HEK293 (cell line): Measurements from ENCODE around the gene ABHD16B.

Source experiments
- CTCF ChIA-PET: fragments of 350-600 bp; formaldehyde crosslinking; extraction: SDS; loops from one replicate; lab custom pipeline; 2021; ENCODE audit warnings: antibody characterized with exemption; lab: Yijun Ruan, JAX
- POLR2A ChIA-PET: fragments of 300-600 bp; formaldehyde crosslinking; extraction: SDS; loops from one replicate; lab custom pipeline; 2020; ENCODE audit warnings: antibody characterized with exemption, inconsistent platforms; lab: Yijun Ruan, JAX
- H3K27ac ChIP-seq: fragments of 200-500 bp; sonication (Bioruptor generic); 2 replicates; pipeline ENCODE4 v1.5.1; 2014; ENCODE audit warnings: low read depth, low read length, control low read depth, inconsistent platforms; ENCODE audit errors: extremely low read depth
- H3K36me3 ChIP-seq, 2 experiments: fragments of 200-500 bp in 1 of 2; sonication (Bioruptor generic) in 1 of 2; 1 replicate in 1 of 2; 2 replicates in 1 of 2; pipeline ENCODE4 v1.5.1; 2014 to 2017; ENCODE audit warnings: inconsistent platforms in 2 of 2, low read length in 2 of 2; ENCODE audit not compliant: control insufficient read depth in 2 of 2, insufficient read depth in 1 of 2
- H3K4me1 ChIP-seq: fragments of 200-500 bp; sonication (Bioruptor generic); 2 replicates; pipeline ENCODE4 v1.5.1; 2014; ENCODE audit warnings: mild to moderate bottlenecking, low read length, inconsistent platforms; ENCODE audit not compliant: control insufficient read depth, insufficient read depth
- H3K4me3 ChIP-seq: 2 replicates; pipeline ENCODE4 v1.5.1; 2011; ENCODE audit warnings: low read depth, mild to moderate bottlenecking, control low read depth, low read length, moderate library complexity
- H3K9me3 ChIP-seq: fragments of 200-500 bp; sonication (Bioruptor generic); 2 replicates; pipeline ENCODE4 v1.5.1; 2014; ENCODE audit warnings: low read depth, low read length, inconsistent platforms; ENCODE audit not compliant: control insufficient read depth, insufficient read depth
- BCL11A ChIP-seq: fragments of 450-650 bp; formaldehyde crosslinking; IDR thresholded peaks from 2 replicates; pipeline ENCODE4 v1.5.1; 2016; ENCODE audit warnings: low read depth, missing biosample characterization, missing genetic modification characterization
- HOXA7 ChIP-seq: sonication (generic); formaldehyde crosslinking; IDR thresholded peaks from 2 replicates; pipeline ENCODE4 v1.8.1; 2022; ENCODE audit warnings: missing genetic modification reagents, borderline replicate concordance
- IKZF3 ChIP-seq: fragments of 450-650 bp; IDR thresholded peaks from 2 replicates; pipeline ENCODE4 v1.5.0; 2018; ENCODE audit warnings: missing biosample characterization, mild to moderate bottlenecking, missing genetic modification characterization, moderate library complexity
- KLF8 ChIP-seq: fragments of 450-650 bp; formaldehyde crosslinking; IDR thresholded peaks from 2 replicates; pipeline ENCODE4 v1.5.1; 2016; ENCODE audit warnings: missing biosample characterization, missing genetic modification characterization
- MEIS1 ChIP-seq: sonication (generic); formaldehyde crosslinking; IDR thresholded peaks from 2 replicates; pipeline ENCODE4 v1.8.1; 2022; ENCODE audit warnings: missing genetic modification reagents, mild to moderate bottlenecking, borderline replicate concordance
- RBAK ChIP-seq: fragments of 450-650 bp; formaldehyde crosslinking; IDR thresholded peaks from 2 replicates; pipeline ENCODE4 v1.5.1; 2016; ENCODE audit warnings: missing biosample characterization, missing genetic modification characterization
- REPIN1 ChIP-seq: fragments of 450-650 bp; formaldehyde crosslinking; IDR thresholded peaks from 2 replicates; pipeline ENCODE4 v1.5.1; 2017; ENCODE audit warnings: missing biosample characterization, missing genetic modification characterization, low read depth
- ZBTB10 ChIP-seq: fragments of 450-650 bp; formaldehyde crosslinking; IDR thresholded peaks from 2 replicates; pipeline ENCODE4 v1.5.1; 2016; ENCODE audit warnings: missing biosample characterization, missing genetic modification characterization
- ZBTB48 ChIP-seq: fragments of 450-650 bp; formaldehyde crosslinking; IDR thresholded peaks from 2 replicates; pipeline ENCODE4 v1.5.1; 2016; ENCODE audit warnings: missing biosample characterization, missing genetic modification characterization
- ZNF214 ChIP-seq: fragments of 450-650 bp; formaldehyde crosslinking; IDR thresholded peaks from 2 replicates; pipeline ENCODE4 v1.5.1; 2017; ENCODE audit warnings: missing biosample characterization, mild to moderate bottlenecking, missing genetic modification characterization, borderline replicate concordance
- ZNF23 ChIP-seq: fragments of 450-650 bp; formaldehyde crosslinking; IDR thresholded peaks from 2 replicates; pipeline ENCODE4 v1.5.1; 2016; ENCODE audit warnings: missing biosample characterization, missing genetic modification characterization, borderline replicate concordance
- ZNF266 ChIP-seq: fragments of 450-650 bp; formaldehyde crosslinking; IDR thresholded peaks from 2 replicates; pipeline ENCODE4 v1.5.1; 2016; ENCODE audit warnings: missing biosample characterization, missing genetic modification characterization, low read depth
- ZNF280D ChIP-seq: fragments of 450-650 bp; formaldehyde crosslinking; IDR thresholded peaks from 2 replicates; pipeline ENCODE4 v1.5.1; 2016; ENCODE audit warnings: missing biosample characterization, missing genetic modification characterization
- ZNF423 ChIP-seq: fragments of 450-650 bp; formaldehyde crosslinking; IDR thresholded peaks from 2 replicates; pipeline ENCODE4 v1.5.1; 2016; ENCODE audit warnings: missing biosample characterization, missing genetic modification characterization
- ZNF510 ChIP-seq: fragments of 450-650 bp; formaldehyde crosslinking; IDR thresholded peaks from 2 replicates; pipeline ENCODE4 v1.5.1; 2018; ENCODE audit warnings: mild to moderate bottlenecking, missing genetic modification characterization, missing biosample characterization; ENCODE audit not compliant: insufficient replicate concordance
- ZNF658 ChIP-seq: fragments of 450-650 bp; formaldehyde crosslinking; IDR thresholded peaks from 2 replicates; pipeline ENCODE4; 2016; ENCODE audit warnings: missing biosample characterization, missing genetic modification characterization
- ZNF660 ChIP-seq: fragments of 450-650 bp; IDR thresholded peaks from 2 replicates; pipeline ENCODE4 v1.5.1; 2018; ENCODE audit warnings: missing biosample characterization, mild to moderate bottlenecking, missing genetic modification characterization
- ZNF701 ChIP-seq: fragments of 450-650 bp; formaldehyde crosslinking; IDR thresholded peaks from 2 replicates; pipeline ENCODE4 v1.5.1; 2016; ENCODE audit warnings: missing biosample characterization, missing genetic modification characterization
- ZNF777 ChIP-seq: fragments of 450-650 bp; formaldehyde crosslinking; IDR thresholded peaks from 2 replicates; pipeline ENCODE4 v1.5.1; 2017; ENCODE audit warnings: missing biosample characterization, missing genetic modification characterization, borderline replicate concordance

Gene ABHD16B

GRCh38 chr20:63822276-63822696, 39.0 kb upstream of the ABHD16B start:
- H3K4me3 ChIP-seq = no peak overlapping the region
- ChIA-PET POLR2A (no interaction called here), CTCF (interaction anchor here (0.6 to 1.1 kb wide), 3 partner anchors 44 to 320 kb away, joined by 3 read pairs; partner anchors contain the start of gene ZGPAT)
- no peak for TF ChIP-seq MEIS1
- no peak for TF ChIP-seq ZNF423
- TF ChIP-seq ZNF510 (tag by site-specific recombination) = no peak
- no peak for TF ChIP-seq KLF8
- TF ChIP-seq ZNF280D (tag by site-specific recombination) = no peak
- TF ChIP-seq ZNF23 (tag by site-specific recombination) = no peak
- no peak for TF ChIP-seq ZBTB10 (tag by site-specific recombination)
- TF ChIP-seq ZBTB48 (tag by site-specific recombination) = no peak
- H3K27ac ChIP-seq = no peak overlapping the region
- no peaks in the 10 kb centered on the region for H3K36me3 ChIP-seq
- no peaks in the 10 kb centered on the region for H3K9me3 ChIP-seq
- no peaks in the 10 kb centered on the region for H3K4me1 ChIP-seq

- no peaks in the 10 kb centered on the region for H3K36me3 ChIP-seq
- TF ChIP-seq ZNF777 (tag by site-specific recombination) = no peak
- TF ChIP-seq ZNF214 = no peak
- TF ChIP-seq RBAK (tag by site-specific recombination) = no peak
- no peak for TF ChIP-seq ZNF701 (tag by site-specific recombination)
- TF ChIP-seq ZNF266 (tag by site-specific recombination) = no peak
- TF ChIP-seq IKZF3 (tag by site-specific recombination) = no peak
- TF ChIP-seq ZNF660 (tag by site-specific recombination) = no peak
- TF ChIP-seq BCL11A (tag by site-specific recombination) = no peak
- TF ChIP-seq HOXA7 (CRISPR knock-in tag) = no peak
- no peak for TF ChIP-seq ZNF658 (tag by site-specific recombination)
- no peak for TF ChIP-seq REPIN1
- TF ChIP-seq, all 188 proteins: peak for 0
- Histone ChIP-seq H3K27ac (no peak overlapping the region), H3K4me3 (no peak overlapping the region), H3K4me1 (no peaks in the 10 kb centered on the region), H3K9me3 (no peaks in the 10 kb centered on the region)
- ChIA-PET POLR2A (no interaction called here), CTCF (interaction anchor here (0.6 kb wide), 1 partner anchor 303 kb away, joined by 3 read pairs; no protein-coding TSS in a partner anchor)
These were observed 37.5 kb upstream of the ABHD16B start for GRCh38 chr20:63823691-63824311.
